Glutamatergic neuron (in vitro differentiated cells): ENCODE measurements around the gene TMEM164. TPM values are rescaled to one million over a fixed set of nuclear protein-coding genes. Genes with fewer than 3 reads are reported as not detected.

Source experiments
- DNase-seq: peaks from one replicate; pipeline ENCODE4 v3.0.0; 2022
- H3K27ac Mint-ChIP-seq: one replicate; pipeline ENCODE4 v1.8.0; 2020; ENCODE audit warnings: mild to moderate bottlenecking, mixed read lengths, inconsistent platforms; ENCODE audit not compliant: unreplicated experiment
- H3K27me3 Mint-ChIP-seq: one replicate; pipeline ENCODE4 v1.8.0; 2020; ENCODE audit warnings: mild to moderate bottlenecking, moderate library complexity, mixed read lengths, inconsistent platforms; ENCODE audit not compliant: unreplicated experiment
- H3K36me3 Mint-ChIP-seq: one replicate; pipeline ENCODE4 v1.8.0; 2020; ENCODE audit warnings: mild to moderate bottlenecking, mixed read lengths, inconsistent platforms; ENCODE audit not compliant: unreplicated experiment
- H3K4me1 Mint-ChIP-seq: one replicate; pipeline ENCODE4 v1.8.0; 2020; ENCODE audit warnings: mild to moderate bottlenecking, low read depth, mixed read lengths, inconsistent platforms; ENCODE audit not compliant: unreplicated experiment
- H3K4me3 Mint-ChIP-seq: one replicate; pipeline ENCODE4 v1.8.0; 2020; ENCODE audit warnings: mild to moderate bottlenecking, mixed read lengths, inconsistent platforms; ENCODE audit not compliant: unreplicated experiment
- H3K9me3 Mint-ChIP-seq: one replicate; pipeline ENCODE4 v1.8.0; 2020; ENCODE audit warnings: mild to moderate bottlenecking, moderate library complexity, mixed read lengths, inconsistent platforms; ENCODE audit not compliant: unreplicated experiment
- total RNA-seq: library from RNA; stranded (reverse); fragmentation: NEBNext Ultra II Directional; extraction: Animal tissue kit (Norgen Biotek cat#: 25700); gene quantifications from one replicate; pipeline ENCODE4 v1.2.1, GENCODE V29; 2021; ENCODE audit not compliant: unreplicated experiment
- TF ChIP-seq, protein P1 (sequence below): fragments of 200-600 bp; sonication (generic); IDR thresholded peaks from one replicate; pipeline ENCODE4 v1.5.0; 2021; ENCODE audit not compliant: partially characterized antibody, unreplicated experiment

TMEM164 gene
- total RNA-seq, 1 donor from 2014 or later, result 56.6 TPM

DNA sequence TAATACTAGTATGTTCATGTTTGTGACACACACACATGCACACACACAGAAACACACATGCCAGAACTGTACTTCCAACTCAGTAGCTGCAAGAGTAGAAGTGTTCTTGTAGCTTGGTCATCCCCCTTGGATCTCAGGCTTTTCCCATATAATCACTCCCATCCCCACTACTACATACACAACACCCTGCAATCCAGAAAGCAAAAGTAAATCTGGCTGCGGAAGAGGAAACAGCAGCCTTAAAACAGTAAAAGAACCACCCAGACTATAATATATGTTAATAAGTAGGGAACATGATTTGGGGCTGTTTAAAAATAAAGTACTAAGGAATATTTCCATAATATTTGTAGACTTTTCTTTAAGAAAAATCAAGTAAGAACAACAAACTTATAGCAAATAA, 211.8 kb downstream of the TMEM164 start:
- Mint-ChIP-seq H3K27ac (no peak overlapping the region), H3K36me3 (no peaks in the 10 kb centered on the region), H3K4me1 (peaks cover 7% of the 10 kb centered on the region), H3K4me3 (no peak overlapping the region), H3K27me3 (no peaks in the 10 kb centered on the region), H3K9me3 (no peaks in the 10 kb centered on the region)
- TF ChIP-seq, protein P1, sequence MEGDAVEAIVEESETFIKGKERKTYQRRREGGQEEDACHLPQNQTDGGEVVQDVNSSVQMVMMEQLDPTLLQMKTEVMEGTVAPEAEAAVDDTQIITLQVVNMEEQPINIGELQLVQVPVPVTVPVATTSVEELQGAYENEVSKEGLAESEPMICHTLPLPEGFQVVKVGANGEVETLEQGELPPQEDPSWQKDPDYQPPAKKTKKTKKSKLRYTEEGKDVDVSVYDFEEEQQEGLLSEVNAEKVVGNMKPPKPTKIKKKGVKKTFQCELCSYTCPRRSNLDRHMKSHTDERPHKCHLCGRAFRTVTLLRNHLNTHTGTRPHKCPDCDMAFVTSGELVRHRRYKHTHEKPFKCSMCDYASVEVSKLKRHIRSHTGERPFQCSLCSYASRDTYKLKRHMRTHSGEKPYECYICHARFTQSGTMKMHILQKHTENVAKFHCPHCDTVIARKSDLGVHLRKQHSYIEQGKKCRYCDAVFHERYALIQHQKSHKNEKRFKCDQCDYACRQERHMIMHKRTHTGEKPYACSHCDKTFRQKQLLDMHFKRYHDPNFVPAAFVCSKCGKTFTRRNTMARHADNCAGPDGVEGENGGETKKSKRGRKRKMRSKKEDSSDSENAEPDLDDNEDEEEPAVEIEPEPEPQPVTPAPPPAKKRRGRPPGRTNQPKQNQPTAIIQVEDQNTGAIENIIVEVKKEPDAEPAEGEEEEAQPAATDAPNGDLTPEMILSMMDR, result no peak
- DNase-seq, result no peak

DNA sequence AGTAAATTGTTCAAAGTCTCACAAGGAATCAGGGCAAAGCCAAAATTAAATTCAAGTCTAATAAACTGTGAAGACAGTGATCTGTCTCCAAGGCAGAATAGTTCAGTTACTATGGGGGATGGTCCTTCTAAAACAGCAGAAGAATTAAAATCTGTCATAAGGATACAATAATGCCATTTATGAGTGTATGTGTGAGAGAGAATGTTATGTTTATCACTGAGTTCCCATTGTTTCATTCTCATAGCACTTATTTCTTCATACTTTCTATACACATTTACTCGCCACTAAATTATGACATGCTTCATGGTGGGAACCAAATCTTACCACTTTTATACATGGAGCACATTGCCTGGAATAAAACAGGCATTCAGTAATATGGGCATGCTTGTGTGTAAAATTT, 212.5 kb downstream of the TMEM164 start:
- no peak overlapping the region for H3K4me3 Mint-ChIP-seq
- H3K27ac Mint-ChIP-seq, result no peak overlapping the region
- no peaks in the 10 kb centered on the region for H3K9me3 Mint-ChIP-seq

DNA sequence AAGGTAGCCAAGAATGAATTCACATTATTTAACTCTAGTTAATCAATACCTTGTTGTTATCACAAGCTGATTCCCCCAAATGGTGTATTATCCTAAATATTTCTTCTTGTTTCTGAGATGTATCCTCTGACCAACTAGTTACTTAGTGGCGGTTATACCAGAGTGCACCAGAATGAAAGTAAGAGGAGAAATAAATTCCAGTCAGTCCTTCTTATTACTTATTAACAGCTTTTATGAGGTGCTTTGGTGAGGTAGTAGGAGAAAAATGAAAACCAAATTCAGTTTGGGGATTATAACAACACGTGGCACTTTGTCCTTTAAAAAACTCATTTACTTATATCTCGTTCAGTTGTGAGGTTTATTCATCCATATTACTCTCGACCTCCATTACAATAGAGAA, 213.1 kb downstream of the TMEM164 start:
- Mint-ChIP-seq H3K4me3 (no peak overlapping the region), H3K36me3 (no peaks in the 10 kb centered on the region), H3K4me1 (no peaks in the 10 kb centered on the region), H3K27ac (no peak overlapping the region), H3K9me3 (no peaks in the 10 kb centered on the region), H3K27me3 (no peaks in the 10 kb centered on the region)
- DNase-seq, result no peak
- TF ChIP-seq, protein P1, result no peak

More for the DNA sequence above, 212.5 kb downstream of the TMEM164 start:
- TF ChIP-seq, protein P1, result no peak
- H3K36me3 Mint-ChIP-seq, result no peaks in the 10 kb centered on the region
- H3K27me3 Mint-ChIP-seq, result no peaks in the 10 kb centered on the region
- peaks cover 5% of the 10 kb centered on the region for H3K4me1 Mint-ChIP-seq
- no peak for DNase-seq

DNA sequence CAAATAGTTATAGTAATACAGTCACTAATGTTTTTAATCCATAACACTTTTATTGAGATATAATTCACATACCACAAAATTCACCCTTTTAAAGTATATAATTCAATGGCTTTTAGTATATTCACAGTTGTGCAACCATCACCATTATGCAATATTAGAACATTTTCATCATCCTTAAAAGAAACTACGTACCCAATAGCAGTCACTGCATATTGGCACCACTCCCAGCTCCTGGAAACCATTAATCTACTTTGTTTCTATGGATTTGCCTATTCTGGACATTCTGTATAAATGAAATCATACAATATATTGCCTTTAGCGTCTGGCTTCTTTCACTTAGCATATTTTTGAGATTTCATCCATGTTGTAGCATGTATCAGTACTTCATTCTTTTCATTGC, 215.7 kb downstream of the TMEM164 start:
- no peaks in the 10 kb centered on the region for H3K27me3 Mint-ChIP-seq
- no peak for DNase-seq
- H3K27ac Mint-ChIP-seq, result no peak overlapping the region
- no peaks in the 10 kb centered on the region for H3K4me1 Mint-ChIP-seq
- H3K36me3 Mint-ChIP-seq, result no peaks in the 10 kb centered on the region
- peaks cover 1% of the 10 kb centered on the region for H3K9me3 Mint-ChIP-seq
- TF ChIP-seq, protein P1, result no peak
- H3K4me3 Mint-ChIP-seq, result no peak overlapping the region

DNA sequence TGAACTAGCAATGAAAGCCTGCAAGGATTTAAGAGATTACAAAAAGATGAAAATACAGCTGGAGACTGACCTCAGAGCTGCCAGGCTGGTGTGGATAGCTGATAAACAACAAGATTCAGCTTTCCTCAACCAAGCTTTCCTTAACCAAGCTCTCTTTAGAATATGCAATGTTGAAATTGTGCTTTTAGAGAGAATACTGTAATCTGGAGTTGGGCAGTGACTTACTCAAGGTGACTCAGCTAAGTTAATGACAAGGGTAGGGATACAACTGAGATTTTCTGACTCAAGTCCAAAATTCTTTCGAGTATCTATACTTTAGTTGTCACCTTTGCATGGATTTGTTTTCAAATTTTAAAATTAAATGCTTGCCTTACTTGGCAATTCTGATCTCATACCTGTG, 217.0 kb downstream of the TMEM164 start:
- no peak for DNase-seq
- H3K27ac Mint-ChIP-seq, result no peak overlapping the region
- no peaks in the 10 kb centered on the region for H3K4me1 Mint-ChIP-seq
- H3K36me3 Mint-ChIP-seq, result no peaks in the 10 kb centered on the region
- no peak overlapping the region for H3K4me3 Mint-ChIP-seq
- no peaks in the 10 kb centered on the region for H3K27me3 Mint-ChIP-seq
- TF ChIP-seq, protein P1, result no peak
- H3K9me3 Mint-ChIP-seq, result peaks cover 1% of the 10 kb centered on the region
